Stimulated activated CD4-positive, alpha-beta T cell treated with anti-CD3 and anti-CD28 coated beads, TNF-alpha, amount 100 ng/mL, for 4 hours (primary cell): ENCODE measurements around the gene ESYT2.

ENCODE experiments used
- DNase-seq, 3 experiments: peaks; one replicate each; pipeline ENCODE4 v3.0.0-alpha.2; 2020; ENCODE audit warnings: low read depth in 3 of 3

ESYT2 gene

GRCh38 chr7:158805414-158805813 is 23.9 kb downstream of the ESYT2 start:
- no peak for DNase-seq

- no peak for DNase-seq
Observed at GRCh38 chr7:158804335-158804734, 25.0 kb downstream of the ESYT2 start.

- DNase-seq: no peak
Observed at GRCh38 chr7:158803367-158803969, 25.8 kb downstream of the ESYT2 start.

GRCh38 chr7:158802535-158803366 is 26.6 kb downstream of the ESYT2 start:
- DNase-seq: no peak

- DNase-seq: no peak
Observed at GRCh38 chr7:158798741-158799140, 30.6 kb downstream of the ESYT2 start.

- no peak for DNase-seq
Observed at GRCh38 chr7:158796667-158797066, 32.6 kb downstream of the ESYT2 start.

GRCh38 chr7:158795272-158795671 is 34.0 kb downstream of the ESYT2 start:
- no peak for DNase-seq

- no peak for DNase-seq
Observed at GRCh38 chr7:158791107-158791506, 38.2 kb downstream of the ESYT2 start.

GRCh38 chr7:158789842-158790241 is 39.5 kb downstream of the ESYT2 start:
- no peak for DNase-seq

- no peak for DNase-seq
Observed at GRCh38 chr7:158786898-158787297, 42.4 kb downstream of the ESYT2 start.

GRCh38 chr7:158784270-158784669 is 45.0 kb downstream of the ESYT2 start:
- no peak for DNase-seq

- DNase-seq: no peak
Observed at GRCh38 chr7:158783595-158783994, 45.7 kb downstream of the ESYT2 start.

- DNase-seq: no peak
Observed at GRCh38 chr7:158782761-158783401, 46.4 kb downstream of the ESYT2 start.

GRCh38 chr7:158781974-158782664 is 47.2 kb downstream of the ESYT2 start:
- no peak for DNase-seq

GRCh38 chr7:158781217-158781973 is 47.9 kb downstream of the ESYT2 start:
- DNase-seq: no peak

GRCh38 chr7:158779061-158780000 is 50.0 kb downstream of the ESYT2 start:
- DNase-seq: no peak

- DNase-seq: no peak
Observed at GRCh38 chr7:158778471-158778870, 50.8 kb downstream of the ESYT2 start.

- DNase-seq: no peak
Observed at GRCh38 chr7:158777793-158778192, 51.5 kb downstream of the ESYT2 start.

- DNase-seq: no peak
Observed at GRCh38 chr7:158776474-158776873, 52.8 kb downstream of the ESYT2 start.

GRCh38 chr7:158774952-158775351 is 54.4 kb downstream of the ESYT2 start:
- DNase-seq: no peak
